ENCODE data around the gene UBE4A.

Gene UBE4A

DNA sequence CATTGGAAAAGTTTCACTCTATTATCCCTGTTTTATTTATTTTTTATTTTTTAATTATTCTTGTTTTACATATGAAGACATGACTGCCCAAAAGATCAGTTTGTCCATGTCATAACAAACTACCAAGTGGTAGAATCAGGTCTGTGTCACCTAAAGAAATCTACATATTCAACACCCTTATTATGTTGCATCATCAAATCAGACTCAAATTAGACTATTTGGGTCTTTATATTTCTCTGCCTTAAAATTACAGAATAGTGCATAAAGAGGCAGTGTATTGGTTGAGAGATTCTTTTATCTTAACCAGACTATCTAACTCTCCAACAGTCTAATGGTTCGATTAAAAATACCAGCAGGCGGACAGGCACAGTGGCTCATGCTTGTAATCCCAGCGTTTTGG lies 23.6 kb downstream of the UBE4A start:
- TF ChIP-seq FOXP2 (optimal IDR thresholded peaks at IDR 0.05; ENCODE audit: borderline replicate concordance, extremely low read depth, extremely low read length, insufficient read depth) (no peak), REST (IDR thresholded peaks at IDR 0.05; ENCODE audit: insufficient read depth in 1 of 2, low read depth in 2 of 2, low read length in 2 of 2) (no peak)

- TF ChIP-seq REST (IDR thresholded peaks at IDR 0.05; ENCODE audit: insufficient read depth in 1 of 2, low read depth in 2 of 2, low read length in 2 of 2), result no peak
- TF ChIP-seq POLR2AphosphoS5 (IDR thresholded peaks at IDR 0.05; ENCODE audit: low read depth, low read length), result no peak
- no peak for TF ChIP-seq SIN3A (IDR thresholded peaks at IDR 0.05; ENCODE audit: borderline replicate concordance, insufficient read depth, low read length)
- TF ChIP-seq FOXP2 (optimal IDR thresholded peaks at IDR 0.05; ENCODE audit: borderline replicate concordance, extremely low read depth, extremely low read length, insufficient read depth), result no peak
- TF ChIP-seq TAF1 (IDR thresholded peaks at IDR 0.05; ENCODE audit: borderline replicate concordance, insufficient read depth, low read length), result no peak
Observed at GRCh38 chr11:118383657-118384056, 24.3 kb downstream of the UBE4A start.

DNA sequence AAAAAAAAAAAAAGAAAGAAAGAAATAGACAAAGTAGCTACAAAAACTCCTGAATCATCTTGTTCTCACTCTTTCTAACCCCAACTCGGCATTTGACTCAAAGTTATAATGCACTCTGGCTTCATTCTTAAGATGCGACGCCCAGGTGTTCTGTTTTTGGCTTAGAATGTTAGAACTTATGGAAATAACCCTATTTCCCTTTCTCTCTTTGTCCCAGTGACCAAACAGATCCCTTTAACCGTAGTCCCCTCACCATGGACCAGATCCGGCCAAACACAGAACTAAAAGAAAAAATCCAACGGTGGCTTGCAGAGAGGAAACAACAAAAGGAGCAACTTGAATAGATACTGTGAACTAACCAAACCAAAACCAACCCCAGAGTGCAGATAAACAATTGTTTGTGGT lies 36.7 kb downstream of the UBE4A start:
- TF ChIP-seq POLR2AphosphoS5 (IDR thresholded peaks at IDR 0.05; ENCODE audit: low read depth, low read length) (no peak), TAF1 (IDR thresholded peaks at IDR 0.05; ENCODE audit: borderline replicate concordance, insufficient read depth, low read length) (no peak), FOXP2 (optimal IDR thresholded peaks at IDR 0.05; ENCODE audit: borderline replicate concordance, extremely low read depth, extremely low read length, insufficient read depth) (no peak), SIN3A (IDR thresholded peaks at IDR 0.05; ENCODE audit: borderline replicate concordance, insufficient read depth, low read length) (no peak), REST (IDR thresholded peaks at IDR 0.05; ENCODE audit: insufficient read depth in 1 of 2, low read depth in 2 of 2, low read length in 2 of 2) (no peak)

- TF ChIP-seq TAF1 (IDR thresholded peaks at IDR 0.05; ENCODE audit: borderline replicate concordance, insufficient read depth, low read length) (no peak), REST (IDR thresholded peaks at IDR 0.05; ENCODE audit: insufficient read depth in 1 of 2, low read depth in 2 of 2, low read length in 2 of 2) (no peak)
Observed at GRCh38 chr11:118397448-118397847, 38.0 kb downstream of the UBE4A start.

DNA sequence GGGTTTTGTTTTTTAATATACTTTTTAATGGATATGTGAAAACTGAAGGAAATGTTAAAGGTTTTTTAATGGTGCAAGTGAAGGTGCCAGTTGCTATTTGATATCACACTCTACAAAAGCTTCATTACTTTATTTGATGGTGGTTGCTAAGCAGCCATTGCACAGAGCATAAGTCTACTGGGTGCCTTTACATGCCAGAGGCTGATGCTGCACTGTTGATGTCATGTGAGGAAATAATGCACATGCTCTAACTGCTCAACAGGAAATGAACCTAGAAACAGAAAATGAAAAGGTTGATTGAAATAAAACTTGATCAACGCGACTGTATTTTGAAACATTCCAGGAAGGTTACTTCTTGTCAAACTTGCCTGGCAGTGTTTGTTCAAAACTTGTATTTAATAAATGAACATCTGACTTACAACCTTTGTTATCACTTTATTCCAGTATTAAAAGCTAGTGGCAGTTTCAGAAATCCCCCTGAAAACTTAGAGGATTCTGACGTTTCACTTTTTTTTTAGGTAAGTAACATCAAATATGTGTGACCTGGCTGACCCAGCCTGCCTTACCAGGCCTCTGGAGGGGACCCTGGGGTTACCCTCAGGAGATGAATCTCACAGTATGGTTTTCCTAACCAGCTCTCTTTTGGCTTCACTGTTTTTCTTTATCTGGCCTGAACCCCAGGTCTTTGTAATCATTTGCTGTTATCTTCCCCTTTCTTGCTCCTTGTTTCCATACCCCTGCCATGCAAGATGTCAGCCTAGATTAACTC lies 39.6 kb downstream of the UBE4A start:
- TF ChIP-seq REST (IDR thresholded peaks at IDR 0.05; ENCODE audit: insufficient read depth in 1 of 2, low read depth in 2 of 2, low read length in 2 of 2) (no peak), SIN3A (IDR thresholded peaks at IDR 0.05; ENCODE audit: borderline replicate concordance, insufficient read depth, low read length) (no peak), TAF1 (IDR thresholded peaks at IDR 0.05; ENCODE audit: borderline replicate concordance, insufficient read depth, low read length) (no peak), POLR2AphosphoS5 (IDR thresholded peaks at IDR 0.05; ENCODE audit: low read depth, low read length) (no peak), FOXP2 (optimal IDR thresholded peaks at IDR 0.05; ENCODE audit: borderline replicate concordance, extremely low read depth, extremely low read length, insufficient read depth) (no peak)
